ENCODE measurements around the gene NSG1. TPM values are rescaled to one million over a fixed set of nuclear protein-coding genes. Genes with fewer than 3 reads are reported as not detected.
A peak's percentile ranks its signal among the peaks of the same experiment; 100 is the strongest.

Gene NSG1
- total and polyA plus RNA-seq, 4 donors, result 145 to 362 (median 248) TPM

GRCh38 chr4:4349867-4350266, 37.0 kb upstream of the NSG1 start:
- Histone ChIP-seq H3K27me3 (ENCODE audit: control insufficient read depth, insufficient read depth, low read length) (no peaks in the 10 kb centered on the region), H3K9me3 (ENCODE audit: control insufficient read depth, insufficient read depth, low read length) (no peaks in the 10 kb centered on the region), H3K4me3 (ENCODE audit: low read depth, low read length) (no peak overlapping the region), H3K36me3 (ENCODE audit: control insufficient read depth, insufficient read depth, low read length) (no peaks in the 10 kb centered on the region), H3K4me1 (ENCODE audit: control insufficient read depth, insufficient read depth, low read length) (no peaks in the 10 kb centered on the region), H3K27ac (ENCODE audit: low read depth, low read length) (no peak overlapping the region)
- WGBS (ENCODE audit: insufficient coverage), result no CpG with 5 or more reads among the region's 3 CpGs
- no peak for DNase-seq (ENCODE audit: low read depth in 4 of 6, low spot score in 6 of 6)

GRCh38 chr4:4350909-4351308, 36.0 kb upstream of the NSG1 start:
- Histone ChIP-seq H3K27me3 (ENCODE audit: control insufficient read depth, insufficient read depth, low read length) (no peaks in the 10 kb centered on the region), H3K4me3 (ENCODE audit: low read depth, low read length) (no peak overlapping the region), H3K9me3 (ENCODE audit: control insufficient read depth, insufficient read depth, low read length) (no peaks in the 10 kb centered on the region), H3K27ac (ENCODE audit: low read depth, low read length) (no peak overlapping the region), H3K4me1 (ENCODE audit: control insufficient read depth, insufficient read depth, low read length) (no peaks in the 10 kb centered on the region), H3K36me3 (ENCODE audit: control insufficient read depth, insufficient read depth, low read length) (no peaks in the 10 kb centered on the region)
- no peak for DNase-seq (ENCODE audit: low read depth in 4 of 6, low spot score in 6 of 6)
- no CpG with 5 or more reads among the region's 4 CpGs for WGBS (ENCODE audit: insufficient coverage)

DNA sequence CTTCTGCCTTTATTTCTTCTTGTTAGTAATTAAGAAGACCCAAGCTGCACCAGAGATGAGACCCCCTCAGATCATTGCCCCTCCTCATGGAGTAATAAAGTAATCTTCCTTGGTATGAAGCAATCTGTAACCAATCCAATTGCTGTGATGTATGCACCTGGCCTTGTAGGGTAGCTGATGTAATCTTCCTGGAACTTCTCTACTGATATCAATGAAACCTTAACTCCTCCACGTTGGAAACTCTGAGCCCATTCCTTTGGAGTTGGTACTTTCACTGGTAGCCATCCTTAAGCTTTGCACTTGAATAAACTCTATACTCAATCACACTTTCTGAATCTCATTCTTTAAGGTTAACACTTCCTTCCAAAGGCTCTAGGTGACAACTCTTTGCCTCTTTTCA, 31.6 kb upstream of the NSG1 start:
- H3K4me3 ChIP-seq (ENCODE audit: low read depth, low read length), result no peak overlapping the region
- 75% methylated on average over 1 of the region's 1 CpG for WGBS (ENCODE audit: insufficient coverage)

GRCh38 chr4:4356106-4357041, 30.5 kb upstream of the NSG1 start:
- Histone ChIP-seq H3K27ac (ENCODE audit: low read depth, low read length) (no peak overlapping the region), H3K4me1 (ENCODE audit: control insufficient read depth, insufficient read depth, low read length) (peaks cover 19% of the 10 kb centered on the region), H3K27me3 (ENCODE audit: control insufficient read depth, insufficient read depth, low read length) (no peaks in the 10 kb centered on the region), H3K36me3 (ENCODE audit: control insufficient read depth, insufficient read depth, low read length) (no peaks in the 10 kb centered on the region), H3K9me3 (ENCODE audit: control insufficient read depth, insufficient read depth, low read length) (no peaks in the 10 kb centered on the region), H3K4me3 (ENCODE audit: low read depth, low read length) (no peak overlapping the region)
- 56% methylated on average over 21 of the region's 26 CpGs for WGBS (ENCODE audit: insufficient coverage)
- peak in 2 of 6 donors; percentile 34 to 69 for DNase-seq (ENCODE audit: low read depth in 4 of 6, low spot score in 6 of 6)

More for the DNA sequence above, 31.6 kb upstream of the NSG1 start:
- DNase-seq (ENCODE audit: low read depth in 4 of 6, low spot score in 6 of 6), result no peak
- H3K36me3 ChIP-seq (ENCODE audit: control insufficient read depth, insufficient read depth, low read length), result no peaks in the 10 kb centered on the region
- no peak overlapping the region for H3K27ac ChIP-seq (ENCODE audit: low read depth, low read length)
- no peaks in the 10 kb centered on the region for H3K9me3 ChIP-seq (ENCODE audit: control insufficient read depth, insufficient read depth, low read length)
- no peaks in the 10 kb centered on the region for H3K27me3 ChIP-seq (ENCODE audit: control insufficient read depth, insufficient read depth, low read length)
- peaks cover 19% of the 10 kb centered on the region for H3K4me1 ChIP-seq (ENCODE audit: control insufficient read depth, insufficient read depth, low read length)

DNA sequence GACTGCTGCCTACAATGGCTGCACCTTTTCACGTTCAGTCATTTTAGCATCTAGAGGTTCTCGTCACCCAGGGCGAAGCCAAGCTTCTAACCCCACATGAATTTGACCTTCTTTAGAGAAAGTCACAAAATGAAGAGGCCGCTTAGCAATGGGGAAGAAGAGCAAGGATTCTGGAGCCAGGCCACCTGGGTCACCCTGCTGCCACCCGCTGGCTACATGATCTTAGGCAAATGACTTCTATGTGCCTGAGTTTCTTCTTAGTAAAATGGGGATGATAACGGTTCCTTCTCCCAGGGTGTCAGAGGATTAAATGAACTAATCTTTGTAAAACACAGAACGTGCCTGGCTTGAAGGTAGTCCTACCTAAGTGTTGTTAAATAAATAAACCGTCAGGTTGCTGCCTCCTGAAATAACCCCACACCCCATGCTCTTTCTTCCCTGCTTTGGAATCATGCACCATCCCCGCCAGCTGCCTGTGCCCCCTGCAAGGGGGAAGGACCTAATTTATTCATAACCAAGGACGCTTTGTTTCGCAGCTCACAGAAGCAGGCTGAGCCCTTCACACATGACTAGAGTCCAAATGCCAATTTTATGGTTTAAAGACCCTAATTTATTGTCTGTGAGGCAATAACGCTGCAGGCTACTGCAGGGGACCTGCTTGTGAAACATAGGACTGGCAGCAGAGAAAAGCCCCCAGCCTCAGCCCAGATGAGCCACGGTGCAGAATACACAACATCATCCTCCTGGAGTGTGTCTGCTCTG, 28.6 kb upstream of the NSG1 start:
- 19% methylated on average over 7 of the region's 13 CpGs for WGBS (ENCODE audit: insufficient coverage)
- Histone ChIP-seq H3K27me3 (ENCODE audit: control insufficient read depth, insufficient read depth, low read length) (no peaks in the 10 kb centered on the region), H3K36me3 (ENCODE audit: control insufficient read depth, insufficient read depth, low read length) (no peaks in the 10 kb centered on the region), H3K4me3 (ENCODE audit: low read depth, low read length) (no peak overlapping the region), H3K4me1 (ENCODE audit: control insufficient read depth, insufficient read depth, low read length) (peaks cover 19% of the 10 kb centered on the region), H3K27ac (ENCODE audit: low read depth, low read length) (no peak overlapping the region), H3K9me3 (ENCODE audit: control insufficient read depth, insufficient read depth, low read length) (no peaks in the 10 kb centered on the region)
- peak in 2 of 6 donors; percentile 42 to 93 for DNase-seq (ENCODE audit: low read depth in 4 of 6, low spot score in 6 of 6)

DNA sequence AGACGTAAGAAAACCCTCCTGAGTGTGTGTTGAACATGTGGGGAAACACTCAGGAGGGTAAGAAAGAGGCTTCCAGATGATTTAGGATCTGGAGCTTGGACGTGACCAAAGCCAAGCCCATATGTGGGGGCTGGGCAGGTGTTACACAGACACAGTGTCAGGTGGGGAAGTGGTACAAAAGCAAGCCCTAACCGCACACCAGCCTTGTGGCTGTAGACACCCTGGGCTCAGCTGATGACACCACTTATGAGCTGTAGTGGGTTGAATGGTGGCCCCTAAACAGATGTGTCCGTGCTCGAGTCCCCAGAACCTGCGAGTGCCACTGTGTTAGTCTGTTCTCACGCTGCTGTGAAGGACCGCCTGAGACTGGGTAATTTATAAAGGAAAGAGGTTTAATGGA, 25.0 kb upstream of the NSG1 start:
- no peaks in the 10 kb centered on the region for H3K27me3 ChIP-seq (ENCODE audit: control insufficient read depth, insufficient read depth, low read length)
- DNase-seq (ENCODE audit: low read depth in 4 of 6, low spot score in 6 of 6), result no peak

GRCh38 chr4:4362991-4363697, 23.8 kb upstream of the NSG1 start:
- Histone ChIP-seq H3K4me3 (ENCODE audit: low read depth, low read length) (no peak overlapping the region), H3K27me3 (ENCODE audit: control insufficient read depth, insufficient read depth, low read length) (no peaks in the 10 kb centered on the region), H3K9me3 (ENCODE audit: control insufficient read depth, insufficient read depth, low read length) (peaks cover 3% of the 10 kb centered on the region), H3K4me1 (ENCODE audit: control insufficient read depth, insufficient read depth, low read length) (peaks cover 7% of the 10 kb centered on the region), H3K36me3 (ENCODE audit: control insufficient read depth, insufficient read depth, low read length) (no peaks in the 10 kb centered on the region), H3K27ac (ENCODE audit: low read depth, low read length) (no peak overlapping the region)
- DNase-seq (ENCODE audit: low read depth in 4 of 6, low spot score in 6 of 6), result no peak
- 64% methylated on average over 16 of the region's 16 CpGs for WGBS (ENCODE audit: insufficient coverage)

More for the DNA sequence above, 25.0 kb upstream of the NSG1 start:
- Histone ChIP-seq H3K4me1 (ENCODE audit: control insufficient read depth, insufficient read depth, low read length) (peaks cover 12% of the 10 kb centered on the region), H3K9me3 (ENCODE audit: control insufficient read depth, insufficient read depth, low read length) (peaks cover 3% of the 10 kb centered on the region), H3K36me3 (ENCODE audit: control insufficient read depth, insufficient read depth, low read length) (no peaks in the 10 kb centered on the region), H3K27ac (ENCODE audit: low read depth, low read length) (no peak overlapping the region), H3K4me3 (ENCODE audit: low read depth, low read length) (no peak overlapping the region)
- WGBS (ENCODE audit: insufficient coverage), result 85% methylated on average over 3 of the region's 8 CpGs

DNA sequence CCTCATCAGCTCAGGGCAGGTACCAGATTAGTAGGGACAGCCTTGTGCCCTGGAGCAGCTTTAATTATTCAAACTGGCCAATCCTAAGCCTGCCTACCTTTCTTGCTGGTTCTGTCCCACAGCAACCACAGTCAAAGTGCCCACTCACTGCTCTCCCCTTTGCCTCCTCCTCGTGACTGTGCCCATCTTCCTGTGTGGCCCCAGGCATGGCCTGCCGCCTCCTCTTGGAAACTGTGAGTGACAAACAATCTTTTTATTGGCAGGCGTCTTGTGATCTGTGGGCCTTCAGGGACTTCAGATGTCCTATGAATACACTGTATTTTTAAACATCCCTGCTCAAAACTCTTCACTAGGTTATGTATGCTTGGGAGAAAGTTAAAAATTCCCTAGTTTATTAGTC, 22.8 kb upstream of the NSG1 start:
- no peak overlapping the region for H3K4me3 ChIP-seq (ENCODE audit: low read depth, low read length)
- no CpG with 5 or more reads among the region's 3 CpGs for WGBS (ENCODE audit: insufficient coverage)
- no peaks in the 10 kb centered on the region for H3K36me3 ChIP-seq (ENCODE audit: control insufficient read depth, insufficient read depth, low read length)
- H3K4me1 ChIP-seq (ENCODE audit: control insufficient read depth, insufficient read depth, low read length), result no peaks in the 10 kb centered on the region
- no peak for DNase-seq (ENCODE audit: low read depth in 4 of 6, low spot score in 6 of 6)
- H3K27me3 ChIP-seq (ENCODE audit: control insufficient read depth, insufficient read depth, low read length), result no peaks in the 10 kb centered on the region
- peaks cover 3% of the 10 kb centered on the region for H3K9me3 ChIP-seq (ENCODE audit: control insufficient read depth, insufficient read depth, low read length)
- no peak overlapping the region for H3K27ac ChIP-seq (ENCODE audit: low read depth, low read length)

DNA sequence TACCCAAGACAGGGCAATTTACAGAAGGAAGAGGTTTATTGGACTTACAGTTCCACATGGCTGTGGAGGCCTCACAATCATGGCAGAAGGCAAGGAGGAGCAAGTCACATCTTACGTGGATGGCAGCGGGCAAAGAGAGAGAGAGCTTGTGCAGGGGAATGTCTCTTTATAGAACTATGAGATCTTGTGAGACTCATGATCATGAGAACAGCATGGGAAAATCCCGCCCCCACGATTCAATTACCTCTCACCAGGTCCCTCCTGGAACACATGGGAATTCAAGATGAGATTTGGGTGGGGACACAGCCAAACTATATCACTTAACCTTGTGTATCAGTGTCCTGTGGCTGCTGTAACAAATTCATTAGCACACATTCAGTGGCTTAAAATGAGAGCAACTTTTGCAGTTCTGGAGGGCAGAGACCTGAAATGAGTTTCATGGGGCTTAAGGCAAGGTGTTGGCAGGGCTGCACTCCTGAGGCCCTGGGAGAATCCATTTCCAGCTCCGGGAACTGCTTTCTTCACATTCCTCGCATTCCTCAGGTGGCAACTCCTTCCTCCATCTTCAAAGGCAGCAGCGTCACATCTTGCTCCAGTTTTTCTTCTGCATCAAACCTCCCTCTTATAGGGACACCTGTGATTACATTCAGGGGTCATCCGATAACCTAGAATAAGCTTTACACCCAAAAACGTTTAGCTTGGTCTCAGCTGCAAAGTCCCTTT, 22.3 kb upstream of the NSG1 start:
- Histone ChIP-seq H3K9me3 (ENCODE audit: control insufficient read depth, insufficient read depth, low read length) (peaks cover 3% of the 10 kb centered on the region), H3K4me1 (ENCODE audit: control insufficient read depth, insufficient read depth, low read length) (no peaks in the 10 kb centered on the region), H3K27me3 (ENCODE audit: control insufficient read depth, insufficient read depth, low read length) (no peaks in the 10 kb centered on the region), H3K4me3 (ENCODE audit: low read depth, low read length) (no peak overlapping the region), H3K27ac (ENCODE audit: low read depth, low read length) (no peak overlapping the region), H3K36me3 (ENCODE audit: control insufficient read depth, insufficient read depth, low read length) (no peaks in the 10 kb centered on the region)
- DNase-seq (ENCODE audit: low read depth in 4 of 6, low spot score in 6 of 6), result no peak
- WGBS (ENCODE audit: insufficient coverage), result 94% methylated on average over 5 of the region's 9 CpGs

All from spinal cord (tissue), 10 donors.